Sigmoid colon (tissue), 4 donors: ENCODE data around the gene ERCC3.

Experiments used
- CTCF ChIP-seq, 4 experiments: fragments of 450-650 bp in 3 of 4; fragments of 200-600 bp in 1 of 4; IDR thresholded peaks; one replicate each; pipeline ENCODE4 v1.5.1; 2016 to 2019; ENCODE audit warnings: antibody characterized with exemption in 4 of 4, mild to moderate bottlenecking in 3 of 4, moderate library complexity in 2 of 4
- POLR2A ChIP-seq, 2 donors: fragments of 450-650 bp; IDR thresholded peaks; one replicate each; pipeline ENCODE4 v1.6.1; 2016; ENCODE audit warnings: antibody characterized with exemption in 2 of 2, mild to moderate bottlenecking in 2 of 2, moderate library complexity in 2 of 2
- POLR2AphosphoS5 ChIP-seq, 4 donors: sonication (generic); formaldehyde crosslinking; IDR thresholded peaks; one replicate each; pipeline ENCODE4 v1.6.1; 2017; ENCODE audit warnings: antibody characterized with exemption in 4 of 4

DNA sequence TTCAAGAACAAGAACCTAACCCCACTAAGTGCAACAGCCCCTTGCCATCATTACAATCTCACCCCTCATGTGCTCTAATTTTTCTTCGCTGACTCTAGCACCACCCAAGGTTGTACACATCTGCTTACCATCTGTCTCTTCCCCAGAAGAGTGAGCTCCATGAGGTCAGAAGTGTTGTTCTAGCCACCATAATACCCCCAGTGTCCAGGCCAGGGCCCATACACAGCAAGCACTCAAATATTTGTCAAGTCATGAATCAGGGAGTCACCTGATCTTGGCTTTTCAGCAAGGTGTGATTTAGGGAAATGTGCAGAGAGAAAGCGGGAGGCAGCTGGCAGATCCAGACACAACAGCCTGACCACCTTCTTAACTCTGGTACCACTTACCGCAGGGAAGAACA is 5.7 kb downstream of the ERCC3 start:
- TF ChIP-seq CTCF (IDR thresholded peaks at IDR 0.05) = no peak
- no peak for TF ChIP-seq POLR2A (IDR thresholded peaks at IDR 0.05)
- no peak for TF ChIP-seq POLR2AphosphoS5 (IDR thresholded peaks at IDR 0.05)
